Fibroblast of pulmonary artery (primary cell): ENCODE data around the gene RNPS1.

ENCODE experiments used
- DNase-seq: peaks from one replicate; pipeline ENCODE4 v3.0.0-alpha.2; 2010; ENCODE audit warnings: low read depth
- H3K4me3 ChIP-seq: replicated peaks from 2 replicates; pipeline ENCODE4 v1.5.1; 2011; ENCODE audit warnings: low read depth, mild to moderate bottlenecking, control low read depth, low read length, moderate library complexity
- CTCF ChIP-seq: IDR thresholded peaks from 2 replicates; pipeline ENCODE4 v1.5.1; 2011; ENCODE audit warnings: mild to moderate bottlenecking, control low read depth, low read length, inconsistent platforms; ENCODE audit errors: missing control alignments

Gene RNPS1

GRCh38 chr16:2267913-2268666 lies at the start of gene RNPS1:
Gene RNPS1 (minus strand): TSS chr16:2268126. CDS start chr16:2264643, 3,483 bp downstream.
- TF ChIP-seq CTCF = no peak
- peak within 1 kb of the TSS; percentile 88 for H3K4me3 ChIP-seq
- peak; percentile 96 for DNase-seq

GRCh38 chr16:2317231-2318020 lies 49.5 kb upstream of the RNPS1 start:
- H3K4me3 ChIP-seq = no peak overlapping the region
- no peak for TF ChIP-seq CTCF
- DNase-seq = no peak

GRCh38 chr16:2308089-2308962 lies 40.4 kb upstream of the RNPS1 start:
- no peak overlapping the region for H3K4me3 ChIP-seq
- DNase-seq = no peak
- no peak for TF ChIP-seq CTCF

GRCh38 chr16:2299915-2300192 lies 31.9 kb upstream of the RNPS1 start:
- DNase-seq = no peak
- no peak for TF ChIP-seq CTCF
- H3K4me3 ChIP-seq = no peak overlapping the region

- H3K4me3 ChIP-seq = no peak overlapping the region
- no peak for TF ChIP-seq CTCF
- no peak for DNase-seq
Observed at GRCh38 chr16:2299121-2299914, 31.4 kb upstream of the RNPS1 start.

- TF ChIP-seq CTCF = no peak
- H3K4me3 ChIP-seq = no peak overlapping the region
- no peak for DNase-seq
Observed at GRCh38 chr16:2298621-2299020, 30.7 kb upstream of the RNPS1 start.
